Natural killer cell (primary cell): ENCODE measurements around the gene CA10. TPM values are rescaled to one million over a fixed set of nuclear protein-coding genes. Genes with fewer than 3 reads are reported as not detected.

Experiments
- ATAC-seq, 3 donors: fragments of 150-1000 bp in 2 of 3; fragments of 200-7000 bp in 1 of 3; cut with Tn5 transposase; 1 replicate in 1 of 3; 2 replicates in 2 of 3; pipeline ENCODE4 v1.10.0; 2021; ENCODE audit warnings: mild to moderate bottlenecking in 2 of 3, moderate library complexity in 2 of 3
- DNase-seq, 2 donors: peaks; one replicate each; pipeline versions ENCODE4 v3.0.0 to v3.0.0-alpha.2; 2013 to 2021; ENCODE audit warnings: mixed read lengths in 1 of 2
- H3K27ac ChIP-seq: one replicate; pipeline ENCODE4 v1.5.1; 2013; ENCODE audit warnings: mild to moderate bottlenecking, low read length
- H3K27me3 ChIP-seq: one replicate; pipeline ENCODE4 v1.6.1; 2013; ENCODE audit warnings: low read length; ENCODE audit not compliant: control insufficient read depth, insufficient read depth
- H3K36me3 ChIP-seq: one replicate; pipeline ENCODE4 v1.6.1; 2013; ENCODE audit warnings: low read length; ENCODE audit not compliant: control insufficient read depth, insufficient read depth
- H3K4me1 ChIP-seq: one replicate; pipeline ENCODE4 v1.6.1; 2013; ENCODE audit warnings: low read length; ENCODE audit not compliant: control insufficient read depth, insufficient read depth
- H3K4me3 ChIP-seq: one replicate; pipeline ENCODE4 v1.5.1; 2013; ENCODE audit warnings: low read length
- H3K9me3 ChIP-seq: one replicate; pipeline ENCODE4 v1.6.1; 2013; ENCODE audit warnings: low read length; ENCODE audit not compliant: control insufficient read depth, insufficient read depth
- H3K27ac Mint-ChIP-seq, 2 donors: one replicate each; pipeline ENCODE4 v1.8.0; 2022; ENCODE audit warnings: mild to moderate bottlenecking in 2 of 2, mixed read lengths in 2 of 2, moderate library complexity in 1 of 2
- H3K27me3 Mint-ChIP-seq, 2 donors: one replicate each; pipeline ENCODE4 v1.8.0; 2022; ENCODE audit warnings: low read depth in 2 of 2, mixed read lengths in 2 of 2
- H3K36me3 Mint-ChIP-seq: one replicate; pipeline ENCODE4 v1.8.0; 2022; ENCODE audit warnings: mixed read lengths
- H3K4me1 Mint-ChIP-seq, 2 donors: one replicate each; pipeline ENCODE4 v1.8.0; 2022; ENCODE audit warnings: mixed read lengths in 2 of 2
- H3K4me3 Mint-ChIP-seq: one replicate; pipeline ENCODE4 v1.8.0; 2022; ENCODE audit warnings: mild to moderate bottlenecking, moderate library complexity, mixed read lengths
- H3K9me3 Mint-ChIP-seq, 2 donors: one replicate each; pipeline ENCODE4 v1.8.0; 2022; ENCODE audit warnings: mixed read lengths in 2 of 2
- WGBS: methylation state at CpG from one replicate; pipeline ENCODE4 v1.1.7; 2013; ENCODE audit warnings: missing lambda C conversion rate; ENCODE audit not compliant: insufficient coverage; 5-methylcytosine and 5-hydroxymethylcytosine counted together
- intact Hi-C: fragments of 100-400 bp; cut with micrococcal nuclease; formaldehyde crosslinking; loops from one replicate; pipeline ENCODE4 v1.14.2; 2022
- total RNA-seq, 4 donors: library from RNA; stranded (reverse); fragments of 120-200 nt in 1 of 4; gene quantifications; one replicate each; pipeline versions ENCODE4 v1.2.3 to v1.2.4, GENCODE V29; 2013 to 2022
- TF ChIP-seq, protein P1 (sequence below): fragments of 200-600 bp; IDR thresholded peaks from one replicate; pipeline ENCODE4 v1.8.0; 2022; ENCODE audit warnings: antibody characterized with exemption

CA10 gene
- total RNA-seq, 3 donors from 2014 or later (not counting 1 experiment from before 2014, with no cell fraction given): not detected

DNA sequence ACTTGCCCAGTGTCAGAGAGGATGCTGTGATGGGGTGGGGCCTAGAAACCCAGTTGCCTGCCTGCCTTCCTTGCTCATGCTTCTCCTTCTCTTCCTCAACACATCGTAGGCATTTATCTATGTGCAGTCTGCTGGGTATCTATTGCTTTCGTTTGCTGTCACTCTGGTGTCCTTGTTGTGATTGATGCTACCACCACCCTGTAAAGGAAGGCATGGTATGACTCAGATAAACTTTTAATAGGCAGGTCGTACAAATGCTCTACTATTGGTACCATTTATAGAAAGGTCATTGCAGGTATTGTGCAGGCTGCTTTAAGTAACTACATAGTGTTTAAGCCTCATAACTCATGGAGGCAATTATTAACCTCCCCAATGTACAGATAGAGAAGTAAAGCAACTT lies 529.3 kb downstream of the CA10 start:
- Histone ChIP-seq H3K9me3 (no peaks in the 10 kb centered on the region), H3K27ac (no peak overlapping the region), H3K4me3 (no peak overlapping the region), H3K27me3 (no peaks in the 10 kb centered on the region), H3K36me3 (no peaks in the 10 kb centered on the region), H3K4me1 (no peaks in the 10 kb centered on the region)
- Mint-ChIP-seq H3K4me1 (no peaks in the 10 kb centered on the region), H3K9me3 (peaks cover 0 to 6% of the 10 kb centered on the region in 2 donors), H3K36me3 (no peaks in the 10 kb centered on the region), H3K4me3 (no peak overlapping the region), H3K27me3 (peaks cover 0 to 11% of the 10 kb centered on the region in 2 donors), H3K27ac (no peak overlapping the region)
- WGBS: 56% methylated on average over 3 of the region's 3 CpGs
- intact Hi-C loops: no loop called here
- no peak for ATAC-seq
- DNase-seq: no peak
- TF ChIP-seq, protein P1, sequence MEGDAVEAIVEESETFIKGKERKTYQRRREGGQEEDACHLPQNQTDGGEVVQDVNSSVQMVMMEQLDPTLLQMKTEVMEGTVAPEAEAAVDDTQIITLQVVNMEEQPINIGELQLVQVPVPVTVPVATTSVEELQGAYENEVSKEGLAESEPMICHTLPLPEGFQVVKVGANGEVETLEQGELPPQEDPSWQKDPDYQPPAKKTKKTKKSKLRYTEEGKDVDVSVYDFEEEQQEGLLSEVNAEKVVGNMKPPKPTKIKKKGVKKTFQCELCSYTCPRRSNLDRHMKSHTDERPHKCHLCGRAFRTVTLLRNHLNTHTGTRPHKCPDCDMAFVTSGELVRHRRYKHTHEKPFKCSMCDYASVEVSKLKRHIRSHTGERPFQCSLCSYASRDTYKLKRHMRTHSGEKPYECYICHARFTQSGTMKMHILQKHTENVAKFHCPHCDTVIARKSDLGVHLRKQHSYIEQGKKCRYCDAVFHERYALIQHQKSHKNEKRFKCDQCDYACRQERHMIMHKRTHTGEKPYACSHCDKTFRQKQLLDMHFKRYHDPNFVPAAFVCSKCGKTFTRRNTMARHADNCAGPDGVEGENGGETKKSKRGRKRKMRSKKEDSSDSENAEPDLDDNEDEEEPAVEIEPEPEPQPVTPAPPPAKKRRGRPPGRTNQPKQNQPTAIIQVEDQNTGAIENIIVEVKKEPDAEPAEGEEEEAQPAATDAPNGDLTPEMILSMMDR: no peak

DNA sequence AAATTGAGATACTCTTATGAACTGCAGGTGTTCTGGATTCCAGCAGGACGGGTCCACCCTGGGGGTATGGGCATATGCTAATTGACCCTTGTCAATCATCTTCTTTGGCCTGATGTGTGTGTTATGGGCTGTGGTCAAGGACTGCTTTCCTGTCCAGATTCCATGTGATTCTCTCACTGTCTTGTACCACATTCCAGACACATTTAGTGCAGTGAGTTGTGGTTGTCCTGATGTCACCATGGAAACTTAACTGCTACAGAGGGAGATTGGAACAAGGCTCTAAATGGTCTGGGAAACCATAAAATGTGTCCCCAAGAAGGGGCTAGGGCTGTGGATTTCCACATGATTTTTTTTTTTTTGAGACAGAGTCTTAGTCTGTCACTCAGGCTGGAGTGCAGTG lies 530.7 kb downstream of the CA10 start:
- Mint-ChIP-seq H3K4me3 (no peak overlapping the region), H3K36me3 (no peaks in the 10 kb centered on the region), H3K4me1 (no peaks in the 10 kb centered on the region), H3K27me3 (peaks cover 0 to 6% of the 10 kb centered on the region in 2 donors), H3K27ac (no peak overlapping the region), H3K9me3 (peaks cover 0 to 3% of the 10 kb centered on the region in 2 donors)
- Histone ChIP-seq H3K36me3 (no peaks in the 10 kb centered on the region), H3K4me3 (no peak overlapping the region), H3K4me1 (no peaks in the 10 kb centered on the region), H3K27me3 (no peaks in the 10 kb centered on the region), H3K9me3 (no peaks in the 10 kb centered on the region), H3K27ac (no peak overlapping the region)
- TF ChIP-seq, protein P1: no peak
- intact Hi-C loops: no loop called here
- no peak for DNase-seq
- ATAC-seq: no peak
- WGBS: 75% methylated on average over 1 of the region's 1 CpG

DNA sequence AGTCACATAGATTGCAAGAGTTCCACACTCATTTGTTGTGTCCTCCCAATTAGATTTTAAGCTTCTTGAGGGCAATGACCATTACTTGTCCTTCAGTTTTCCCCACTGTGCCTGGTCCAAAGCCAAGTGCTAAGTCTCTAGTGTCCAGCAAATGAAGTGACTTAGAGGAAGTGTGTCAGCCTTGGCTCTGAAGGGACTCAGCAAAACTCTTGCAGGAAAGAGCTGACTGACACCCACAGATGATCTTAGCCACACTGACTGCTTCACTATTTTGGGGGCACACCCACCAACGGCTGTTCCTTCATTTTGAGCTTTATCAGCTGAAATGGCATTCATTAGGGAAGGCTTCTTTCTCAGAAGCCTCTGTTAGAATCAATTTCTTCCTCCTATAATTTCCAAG lies 540.0 kb downstream of the CA10 start:
- Histone ChIP-seq H3K4me1 (no peaks in the 10 kb centered on the region), H3K9me3 (no peaks in the 10 kb centered on the region), H3K27me3 (no peaks in the 10 kb centered on the region), H3K36me3 (no peaks in the 10 kb centered on the region), H3K27ac (no peak overlapping the region), H3K4me3 (no peak overlapping the region)
- no peaks in the 10 kb centered on the region for H3K36me3 Mint-ChIP-seq
- ATAC-seq: no peak
- WGBS: 53% methylated on average over 1 of the region's 1 CpG
- TF ChIP-seq, protein P1: no peak
- no peak overlapping the region for H3K27ac Mint-ChIP-seq
- H3K4me1 Mint-ChIP-seq: no peaks in the 10 kb centered on the region
- peaks cover 15 to 43% of the 10 kb centered on the region in 2 donors for H3K27me3 Mint-ChIP-seq
- intact Hi-C loops: no loop called here
- H3K9me3 Mint-ChIP-seq: no peaks in the 10 kb centered on the region
- H3K4me3 Mint-ChIP-seq: no peak overlapping the region
- no peak for DNase-seq

DNA sequence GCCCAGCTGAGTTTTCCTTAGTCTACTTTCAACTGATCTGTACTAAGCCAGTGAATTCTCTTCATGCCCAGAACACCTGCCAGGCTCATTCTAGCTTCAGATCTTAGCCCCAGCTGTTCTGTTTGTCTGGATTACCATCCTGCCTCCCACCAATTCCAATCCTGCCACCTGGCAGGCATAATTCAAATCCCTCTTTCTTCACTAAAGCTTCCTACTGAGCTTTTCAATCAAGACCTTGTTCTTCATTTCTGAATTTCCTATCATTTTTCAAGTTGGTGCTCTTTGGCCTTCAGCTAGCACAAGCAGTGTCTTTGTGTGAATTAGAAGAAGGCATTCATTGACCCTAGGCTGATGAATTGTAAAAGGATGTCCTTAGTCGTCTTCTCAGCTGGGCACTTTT lies 540.5 kb downstream of the CA10 start:
- Mint-ChIP-seq H3K27ac (no peak overlapping the region), H3K9me3 (no peaks in the 10 kb centered on the region), H3K4me1 (no peaks in the 10 kb centered on the region), H3K4me3 (no peak overlapping the region), H3K27me3 (peaks cover 15 to 43% of the 10 kb centered on the region in 2 donors), H3K36me3 (no peaks in the 10 kb centered on the region)
- DNase-seq (no peak), ATAC-seq (no peak)
- no peaks in the 10 kb centered on the region for H3K4me1 ChIP-seq
- no peak overlapping the region for H3K4me3 ChIP-seq
- no peaks in the 10 kb centered on the region for H3K27me3 ChIP-seq
- TF ChIP-seq, protein P1: no peak
- WGBS: 77% methylated on average over 1 of the region's 1 CpG
- no peaks in the 10 kb centered on the region for H3K36me3 ChIP-seq
- no peak overlapping the region for H3K27ac ChIP-seq
- H3K9me3 ChIP-seq: no peaks in the 10 kb centered on the region
- intact Hi-C loops: no loop called here
